ENCODE data around the gene TMTC1.
"Not testable (repeated sequence)": the region's sequence is repeated elsewhere in the genome, so short reads cannot be mapped to it uniquely, and the experiment has no call there.

The TMTC1 gene

DNA sequence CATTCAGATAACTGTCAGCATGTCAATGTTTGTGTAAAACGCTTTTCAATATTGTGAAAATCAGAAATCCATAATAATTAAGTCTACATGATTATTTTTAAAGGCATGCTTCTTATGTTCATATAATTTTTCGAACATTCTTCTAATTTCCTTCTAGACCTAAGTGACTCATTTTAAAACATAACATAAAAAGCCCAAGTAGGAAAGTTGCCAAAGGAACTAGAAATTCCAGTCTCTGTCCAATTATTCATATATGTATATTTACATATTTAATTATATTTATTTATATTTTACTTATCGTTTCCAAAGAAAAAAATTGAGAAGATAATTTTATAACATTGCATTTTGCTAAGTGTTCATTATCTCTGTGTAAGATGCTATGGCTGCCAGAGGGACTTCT lies 110.4 kb downstream of the TMTC1 start:
- DNase-seq = no peak

DNA sequence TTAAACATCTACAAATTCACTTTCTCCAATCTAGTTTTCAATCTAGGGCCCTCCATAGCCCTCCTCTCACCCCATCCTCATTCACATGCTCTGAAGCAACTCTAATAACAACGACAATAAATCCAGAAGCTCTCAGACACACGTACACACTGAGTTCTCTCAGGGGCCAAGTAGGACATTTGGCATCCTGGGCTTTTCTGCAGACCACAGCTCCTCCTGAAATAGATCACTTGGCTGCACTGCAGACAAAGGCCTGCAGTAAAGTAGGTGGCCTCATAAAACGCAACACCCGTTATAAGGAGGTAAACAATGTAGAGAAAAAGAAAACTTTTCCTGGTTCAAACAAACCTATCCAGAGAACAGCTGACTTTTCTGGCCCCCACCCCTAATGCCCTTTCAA lies 111.2 kb downstream of the TMTC1 start:
- no peak for DNase-seq

DNA sequence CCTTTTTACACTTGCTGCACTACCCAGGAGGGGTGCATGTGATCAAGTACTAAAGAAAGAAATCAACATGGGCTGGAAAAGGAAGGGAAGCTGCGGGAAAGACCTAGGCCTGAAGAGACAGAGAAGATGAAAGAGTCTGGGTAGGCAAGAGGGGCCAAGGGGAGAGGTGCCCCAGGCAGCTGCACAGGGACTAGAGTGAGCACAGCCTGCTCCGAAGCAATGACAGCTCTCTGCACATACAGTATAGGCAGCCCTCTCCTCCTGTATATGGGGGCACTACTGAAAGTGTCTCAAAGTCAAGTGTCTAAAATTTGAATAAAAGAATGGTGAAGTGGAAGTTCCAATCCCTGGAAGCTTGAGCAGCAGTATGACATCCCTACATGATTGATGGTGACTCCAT lies 112.0 kb downstream of the TMTC1 start:
- DNase-seq = no peak

DNA sequence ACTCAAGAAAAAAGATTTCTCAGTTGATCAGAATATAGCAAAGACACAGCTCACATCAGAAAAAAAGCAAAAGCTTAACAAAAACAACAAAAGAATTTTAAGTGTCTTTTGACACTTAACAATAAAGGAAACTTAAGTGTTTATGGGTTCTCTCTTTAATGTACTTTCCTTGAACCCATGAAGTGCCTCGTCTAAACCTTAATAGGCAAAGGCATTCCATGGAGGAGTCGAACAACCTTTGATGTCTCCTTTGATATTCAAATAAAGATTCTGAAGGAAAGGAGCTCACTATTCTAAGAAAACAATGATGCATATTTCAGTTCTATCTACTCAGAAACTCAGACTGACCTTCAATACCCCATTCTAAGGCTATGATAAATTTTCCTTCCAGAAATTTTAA lies 116.7 kb downstream of the TMTC1 start:
- DNase-seq = no peak

DNA sequence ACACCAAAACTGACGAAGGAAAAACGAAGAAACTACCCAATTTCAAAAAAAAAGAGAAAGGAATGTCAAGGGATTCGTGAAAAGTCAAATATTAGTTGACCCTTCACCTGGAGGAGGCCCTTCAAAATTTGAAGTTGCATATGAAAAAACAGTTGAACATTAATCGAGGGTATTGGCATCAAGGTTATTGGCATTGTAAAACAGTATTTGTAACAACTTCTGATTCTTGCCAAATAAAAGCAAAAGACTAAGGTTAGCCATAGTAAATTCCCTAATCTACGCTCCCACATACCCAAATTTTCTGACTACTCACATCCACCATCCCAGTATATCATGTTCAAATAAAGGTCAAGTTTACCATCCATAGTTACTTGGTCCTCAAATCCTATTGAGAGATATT lies 118.6 kb downstream of the TMTC1 start:
- no peak for DNase-seq

DNA sequence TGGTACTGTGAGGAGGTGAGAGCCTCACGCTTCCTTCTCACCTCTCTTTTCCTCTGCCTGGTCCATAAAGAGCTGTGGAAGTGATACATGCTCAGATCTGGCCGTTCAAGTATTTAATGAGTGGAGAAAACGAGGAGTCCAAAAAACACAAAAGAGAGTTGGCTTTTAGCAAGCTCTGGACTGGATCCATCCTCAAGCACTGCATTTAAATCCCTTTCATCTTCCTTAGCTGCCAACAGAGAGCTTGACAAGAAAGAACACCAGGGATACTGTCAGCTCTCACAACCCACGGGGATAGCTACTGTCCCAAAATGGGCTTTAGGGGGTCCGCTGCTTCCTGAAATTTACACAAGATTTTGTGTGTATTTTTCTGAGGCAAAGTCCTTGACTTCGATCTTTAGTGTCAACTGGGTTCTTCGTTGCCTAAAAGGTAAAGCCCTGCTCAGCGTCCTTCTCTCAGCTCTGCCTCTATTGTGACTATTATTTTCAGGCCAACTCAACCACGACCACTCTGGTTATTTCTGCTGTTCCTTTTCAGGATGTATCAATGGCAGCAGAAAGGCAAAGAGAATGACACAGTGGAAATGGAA lies 120.9 kb downstream of the TMTC1 start:
- peak in 2 of 51 donors; percentile 7 to 14 for DNase-seq

DNA sequence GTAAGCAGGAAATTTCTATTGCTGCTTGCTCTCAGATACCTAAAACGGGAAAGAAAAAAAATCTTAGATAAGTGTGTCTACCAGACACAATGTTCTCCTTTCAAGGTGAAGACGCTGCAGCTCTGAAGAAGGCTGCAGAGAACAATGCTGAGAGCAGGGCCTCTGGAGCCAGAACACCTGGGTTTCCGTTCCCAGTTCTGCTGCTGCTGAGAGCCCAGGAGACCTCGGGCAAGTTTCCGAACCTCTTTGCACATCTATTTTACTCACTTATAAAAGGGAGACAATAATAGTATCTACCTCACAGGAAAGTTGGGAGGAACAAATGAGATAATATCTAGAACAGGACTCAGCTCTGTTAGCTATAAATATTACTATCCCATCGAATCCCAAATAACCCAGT lies 122.9 kb downstream of the TMTC1 start:
- DNase-seq = no peak

DNA sequence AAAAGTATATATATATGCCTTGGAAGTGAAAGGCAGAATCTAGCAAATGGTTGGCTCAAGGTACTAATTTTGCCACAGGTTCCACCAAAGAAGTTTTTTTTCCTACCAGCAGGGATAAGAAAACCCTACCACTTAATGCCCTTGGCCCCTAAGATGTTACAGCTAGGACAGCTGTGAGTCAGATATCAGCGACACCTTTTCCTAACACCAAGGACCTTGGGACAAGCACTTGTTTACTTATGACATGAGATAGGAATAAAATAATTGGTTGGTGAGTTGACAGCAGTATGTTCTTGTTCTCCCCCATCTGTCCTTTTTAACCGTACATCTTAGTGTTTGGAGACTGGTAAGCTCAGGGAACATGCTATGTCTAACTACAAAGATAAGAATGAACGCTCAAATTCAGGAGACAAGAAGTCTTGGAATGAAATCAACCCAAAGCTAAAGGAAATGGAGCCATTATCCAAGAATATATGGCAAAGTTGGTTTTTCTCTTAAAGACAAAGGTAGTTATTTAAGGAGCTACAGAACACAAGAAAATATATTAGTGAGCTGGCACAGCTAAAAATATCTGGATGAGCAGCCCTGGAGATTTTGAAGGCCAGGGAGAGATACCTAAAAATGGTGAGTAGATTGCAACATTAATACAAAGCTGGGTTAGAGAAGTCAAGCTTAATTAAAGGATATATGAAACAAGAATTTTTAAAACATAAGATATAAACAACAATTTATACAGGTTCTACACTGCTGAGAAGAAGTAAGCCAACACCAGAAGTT lies 126.8 kb downstream of the TMTC1 start:
- DNase-seq = no peak

DNA sequence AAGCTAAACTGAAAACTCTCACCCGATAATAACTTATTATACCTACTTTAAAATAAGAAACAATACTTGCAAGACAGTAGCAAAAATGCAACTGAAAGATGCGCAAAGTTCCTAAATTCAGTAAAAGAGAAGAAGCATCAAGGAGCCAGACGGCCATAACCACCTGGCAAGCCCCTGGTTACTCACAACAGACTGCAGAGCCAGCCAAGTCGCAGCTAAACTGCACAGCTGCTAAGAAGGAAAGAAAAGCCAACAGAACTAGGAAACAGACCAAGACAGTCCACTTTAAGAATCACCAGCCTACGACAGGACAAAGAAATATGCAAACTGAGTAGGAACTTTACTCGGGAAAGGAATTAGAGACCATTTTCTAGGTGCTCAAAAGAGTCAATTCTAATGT lies 127.9 kb downstream of the TMTC1 start:
- DNase-seq = peak in 1 of 51 donors; percentile 2

DNA sequence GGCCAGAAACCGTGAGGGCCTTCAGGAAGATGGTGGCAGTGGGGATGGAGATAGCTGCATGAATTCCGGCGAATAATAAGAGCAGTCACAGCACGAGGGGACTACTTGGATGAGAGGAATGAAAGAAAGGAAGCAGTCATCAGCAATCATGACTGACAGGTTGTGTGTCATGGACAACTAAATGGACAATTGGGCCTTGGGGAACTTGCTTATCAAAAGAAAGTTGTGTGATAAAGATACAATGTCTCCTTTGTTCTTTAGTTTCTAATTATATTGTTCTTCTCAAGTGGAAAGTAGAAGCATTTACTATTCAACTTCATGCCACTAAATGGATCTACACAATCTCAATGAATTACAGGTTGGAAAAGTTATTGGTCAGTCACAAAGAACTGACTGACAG lies 130.5 kb downstream of the TMTC1 start:
- no peak for DNase-seq

DNA sequence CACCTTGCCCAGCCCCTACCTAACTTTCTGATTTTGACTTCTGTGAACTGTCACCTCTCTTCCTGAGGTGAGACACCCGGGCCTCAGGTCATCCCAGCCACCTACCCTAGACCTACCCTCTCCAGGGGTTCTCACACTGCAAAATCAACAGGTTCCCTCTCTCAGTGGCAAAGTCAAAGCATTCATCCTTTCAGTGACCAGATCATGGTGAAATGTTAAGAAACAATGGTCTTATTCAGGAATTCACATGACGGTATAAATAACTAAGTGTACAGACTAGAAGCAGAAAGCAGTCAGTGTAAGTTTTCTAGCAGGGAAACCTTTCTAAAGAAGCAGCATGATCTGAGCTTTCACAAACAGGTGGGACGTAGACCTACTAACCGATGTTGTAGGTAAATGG lies 133.4 kb downstream of the TMTC1 start:
- no peak for DNase-seq

DNA sequence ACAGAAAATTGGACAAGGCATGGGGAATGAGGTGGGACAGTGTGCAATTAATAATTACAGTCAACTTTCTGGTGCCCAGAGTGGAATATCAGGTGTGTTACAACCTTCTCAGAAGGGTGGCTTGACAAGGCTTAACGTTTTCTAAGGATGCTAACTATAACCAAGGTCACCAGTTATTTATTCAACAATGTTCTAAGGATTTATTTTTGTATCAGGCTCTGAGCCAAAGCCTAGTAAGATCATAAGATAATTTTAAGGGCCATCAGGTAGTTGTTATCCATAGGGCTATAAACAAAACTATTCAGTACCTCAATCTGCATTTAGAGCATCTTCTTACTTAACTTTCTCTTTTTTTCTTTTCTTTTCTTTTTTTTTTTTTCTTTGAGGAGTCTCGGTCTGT lies 134.0 kb downstream of the TMTC1 start:
- no peak for DNase-seq

DNA sequence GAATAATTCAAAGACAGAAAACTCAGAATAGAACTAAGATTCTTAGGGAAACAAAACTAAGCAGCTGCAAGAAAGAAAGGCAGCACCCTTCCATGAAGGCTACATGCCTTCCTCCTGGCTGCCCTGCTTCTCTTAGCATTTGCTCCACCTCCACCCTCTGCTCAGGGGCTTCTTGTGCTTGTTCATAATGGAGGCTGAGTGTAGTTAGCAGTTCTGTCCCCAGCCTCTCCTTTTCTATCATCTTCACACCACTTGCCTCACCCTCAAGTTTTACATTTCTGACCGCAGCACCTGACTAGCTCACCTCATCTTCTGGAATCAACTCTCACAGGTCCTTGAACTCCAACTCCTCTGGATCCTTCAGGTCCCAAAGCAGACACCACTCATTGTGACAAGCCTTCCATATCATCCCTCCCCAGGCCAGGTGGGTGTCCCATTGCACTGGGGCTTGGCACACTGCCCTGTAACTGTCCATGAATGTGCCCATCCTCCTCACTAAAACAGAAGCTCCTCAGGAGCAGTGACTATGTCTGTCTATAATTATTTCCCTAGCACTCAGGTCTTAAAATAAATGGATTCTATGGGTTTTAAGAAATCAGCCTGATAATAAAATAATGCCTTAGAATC lies 139.1 kb downstream of the TMTC1 start:
- DNase-seq = no peak

DNA sequence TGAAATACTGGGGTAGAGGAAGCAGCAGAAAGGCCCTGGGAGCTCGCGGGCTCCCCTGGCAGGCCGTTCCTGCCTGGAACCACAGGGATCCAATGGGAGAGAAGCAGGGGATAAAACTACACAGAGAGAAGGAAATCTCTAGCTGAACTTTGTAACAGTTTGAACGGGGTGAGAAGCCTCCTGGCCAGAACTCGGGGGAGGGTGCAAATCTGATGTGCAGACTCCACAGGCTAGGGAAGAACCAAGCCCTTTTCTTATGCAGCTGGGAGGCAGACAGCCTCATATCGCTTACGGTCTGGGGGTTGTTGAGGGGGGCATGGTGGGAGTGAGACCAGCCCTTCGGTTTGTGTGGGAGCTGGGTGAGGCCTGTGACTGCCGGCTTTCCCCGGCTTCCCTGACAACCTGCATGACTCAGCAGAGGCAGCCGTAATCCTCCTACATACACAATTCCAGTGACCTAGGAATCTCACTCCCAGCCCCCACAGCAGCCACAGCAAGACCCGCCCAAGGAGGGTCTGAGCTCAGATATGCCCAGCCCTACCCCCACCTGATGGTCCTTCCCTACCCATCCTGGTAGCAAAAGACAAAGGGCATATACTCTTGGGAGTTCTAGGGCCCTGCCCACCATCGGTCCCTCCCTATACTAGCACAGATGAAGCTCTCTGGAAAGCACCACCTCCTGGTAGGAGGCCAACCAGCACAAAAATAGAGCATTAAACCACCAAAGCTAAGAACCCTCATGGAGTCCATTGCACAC lies 143.0 kb downstream of the TMTC1 start:
- peak in 3 of 51 donors; percentile 5 to 16 (median 14) for DNase-seq

DNA sequence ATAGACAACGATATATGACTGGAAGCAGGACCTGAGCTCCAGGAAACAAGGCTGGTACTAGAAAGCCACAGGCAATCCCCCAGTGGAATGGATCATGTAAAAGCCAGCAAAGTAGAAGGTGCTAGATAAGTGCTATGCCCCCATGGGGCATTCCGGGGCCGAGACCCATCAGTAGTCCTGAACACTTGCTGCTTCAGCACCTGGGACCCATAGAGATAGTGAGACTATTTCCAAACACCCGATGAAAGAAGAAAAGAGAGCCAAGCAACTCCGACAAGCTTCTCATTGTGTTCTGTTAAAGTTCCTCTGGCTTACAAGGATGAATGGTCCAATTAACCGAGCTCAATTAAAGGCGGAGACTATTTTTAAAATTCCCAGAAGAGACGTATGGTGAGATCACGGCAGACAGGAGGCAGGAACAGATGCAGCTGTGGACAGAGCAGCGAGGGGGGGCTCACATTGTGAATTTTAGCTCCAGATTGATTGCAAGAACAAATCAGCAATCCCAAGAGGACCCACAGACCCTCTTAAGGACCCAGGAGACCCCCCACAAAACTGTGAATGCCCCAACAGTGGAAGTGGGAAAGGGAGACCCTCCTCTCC lies 143.7 kb downstream of the TMTC1 start:
- no peak for DNase-seq

DNA sequence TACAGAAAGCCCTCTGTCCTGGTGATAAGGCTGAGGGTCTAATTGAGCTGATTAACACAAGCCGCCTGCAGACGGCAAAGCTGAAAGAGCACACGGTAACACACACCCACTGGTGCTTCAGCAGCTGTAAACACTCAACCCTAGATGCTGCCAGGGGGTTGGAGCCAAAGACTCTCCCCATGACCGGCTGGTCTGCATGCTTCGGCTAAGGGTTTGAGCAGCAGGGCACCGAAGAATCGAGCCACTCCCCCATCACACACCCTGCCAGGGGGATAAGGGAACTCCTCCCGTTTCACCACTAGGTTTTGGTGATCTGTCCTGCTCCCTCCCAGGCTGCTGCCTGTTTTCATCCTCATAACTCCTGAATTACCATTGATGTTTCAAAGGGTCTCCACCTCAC lies 145.2 kb downstream of the TMTC1 start:
- no peak for DNase-seq

DNA sequence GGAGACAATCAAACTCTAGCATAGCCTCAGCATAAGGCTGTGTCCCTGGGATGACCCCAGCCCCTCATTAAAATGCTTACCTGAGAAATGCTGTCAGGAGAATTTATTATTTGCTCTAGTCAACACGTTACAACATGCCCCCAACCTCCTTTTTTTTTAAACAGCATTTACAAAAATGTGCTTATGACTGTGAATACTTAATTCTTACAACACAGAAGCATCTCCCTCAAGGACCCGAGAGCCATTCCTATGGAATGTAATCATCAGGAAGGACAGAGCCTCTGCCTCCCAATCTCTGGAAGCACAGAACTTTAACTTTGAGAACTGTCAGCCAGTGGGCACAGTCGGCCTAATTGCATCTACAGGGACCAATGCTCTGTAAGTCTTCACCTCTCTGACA lies 149.7 kb downstream of the TMTC1 start:
- DNase-seq = no peak

DNA sequence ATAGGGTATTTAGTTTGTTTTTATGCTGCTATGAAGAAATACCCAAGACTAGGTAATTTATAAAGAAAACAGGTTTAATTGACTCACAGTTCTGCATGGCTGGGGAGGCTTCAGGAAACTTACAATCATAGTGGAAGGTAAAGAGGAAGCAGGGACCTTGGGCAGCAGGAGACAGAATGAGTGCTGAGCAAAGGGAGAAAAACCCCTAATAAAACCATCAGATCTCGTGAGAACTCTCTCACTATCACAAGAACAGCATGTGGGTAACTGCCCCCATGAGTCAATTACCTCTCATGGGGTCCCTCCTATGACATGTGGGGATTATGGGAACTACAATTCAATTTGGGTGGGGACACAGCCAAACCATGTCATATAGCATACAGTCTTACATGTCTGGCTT lies 153.6 kb downstream of the TMTC1 start:
- DNase-seq = not testable (repeated sequence)

DNA sequence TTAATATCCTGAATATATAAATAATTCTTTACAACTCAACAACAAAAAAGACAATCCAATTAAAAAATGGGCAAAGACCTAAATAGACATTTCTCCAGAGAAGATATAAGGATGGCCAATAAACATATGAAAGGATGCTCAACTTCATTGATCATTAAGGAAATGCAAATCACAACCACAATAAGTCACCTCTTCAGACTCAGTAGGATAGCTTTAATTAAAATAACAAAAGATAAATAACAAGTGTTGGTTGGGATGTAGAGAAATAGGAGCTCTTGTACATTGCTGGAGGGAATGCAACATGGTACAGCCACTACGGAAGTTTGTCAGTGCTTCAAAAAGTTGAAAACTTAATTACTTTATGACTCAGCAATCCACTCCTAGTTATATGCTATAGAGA lies 156.5 kb downstream of the TMTC1 start:
- no peak for DNase-seq

DNA sequence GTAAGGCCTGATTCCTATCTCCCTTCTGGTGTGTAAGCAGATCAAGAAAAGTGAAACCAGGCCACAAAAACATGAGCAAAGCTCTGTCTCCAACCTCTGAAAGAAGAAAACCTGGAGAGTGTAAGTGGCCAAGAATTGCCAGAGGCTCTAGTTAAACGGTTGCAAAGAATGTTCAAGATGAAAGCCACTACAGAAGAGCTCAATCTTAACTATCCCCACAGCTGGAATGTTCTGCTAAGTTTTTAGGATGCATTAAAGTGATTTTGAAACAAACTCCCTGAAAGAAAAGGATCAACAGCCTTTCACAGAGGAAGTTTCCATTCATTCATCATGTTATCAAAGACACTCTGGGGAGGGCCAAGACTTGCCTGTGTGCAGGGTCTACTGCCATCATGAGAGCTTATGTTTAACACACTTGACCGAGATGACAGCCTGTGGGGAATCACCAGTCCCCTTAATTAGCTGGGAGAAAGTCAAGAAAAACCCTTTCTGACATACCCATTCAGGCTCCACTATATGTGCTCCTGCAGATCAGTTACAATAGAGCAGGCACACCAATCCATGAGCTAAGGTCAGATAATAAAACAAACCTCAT lies 158.3 kb downstream of the TMTC1 start:
- no peak for DNase-seq

DNA sequence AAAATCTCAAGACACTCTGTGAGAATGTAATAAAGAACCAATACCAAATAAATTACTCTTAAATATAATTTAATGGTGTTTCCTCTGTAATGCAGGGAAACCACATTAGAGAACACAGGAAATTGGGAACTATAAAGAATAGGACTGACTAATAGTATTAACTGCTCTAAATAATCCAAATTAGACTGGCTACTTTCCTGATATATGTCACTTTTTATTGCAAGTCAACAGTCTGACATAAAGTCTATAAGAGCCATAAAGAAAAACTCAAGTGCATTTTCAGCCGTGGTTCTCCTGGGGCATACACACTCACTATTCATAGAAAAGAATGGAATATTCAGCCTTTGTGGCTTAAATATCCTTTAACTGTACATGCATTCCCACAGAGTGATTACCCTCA lies 161.5 kb downstream of the TMTC1 start:
- no peak for DNase-seq

DNA sequence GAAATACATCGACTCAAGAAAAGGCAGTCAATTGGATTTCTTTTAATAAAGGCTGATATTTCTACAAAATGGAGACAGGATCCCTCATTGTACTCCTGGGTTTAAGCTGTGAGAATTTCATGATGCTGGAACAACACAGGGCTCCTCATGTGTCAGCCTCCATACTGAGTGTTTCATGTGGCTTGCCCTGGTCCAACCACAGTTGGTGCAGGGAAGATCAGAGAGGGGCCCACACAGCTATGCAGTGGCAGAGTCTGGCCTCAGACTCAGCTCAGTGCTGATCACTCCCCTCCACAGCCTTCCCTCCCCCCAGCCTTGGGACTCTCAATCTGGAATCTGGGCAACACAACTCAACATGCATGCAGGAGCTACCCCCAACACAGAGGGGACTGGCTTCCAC lies 163.7 kb downstream of the TMTC1 start:
- DNase-seq = no peak
